Measurements from ENCODE around the gene TINCR.

TINCR gene

DNA sequence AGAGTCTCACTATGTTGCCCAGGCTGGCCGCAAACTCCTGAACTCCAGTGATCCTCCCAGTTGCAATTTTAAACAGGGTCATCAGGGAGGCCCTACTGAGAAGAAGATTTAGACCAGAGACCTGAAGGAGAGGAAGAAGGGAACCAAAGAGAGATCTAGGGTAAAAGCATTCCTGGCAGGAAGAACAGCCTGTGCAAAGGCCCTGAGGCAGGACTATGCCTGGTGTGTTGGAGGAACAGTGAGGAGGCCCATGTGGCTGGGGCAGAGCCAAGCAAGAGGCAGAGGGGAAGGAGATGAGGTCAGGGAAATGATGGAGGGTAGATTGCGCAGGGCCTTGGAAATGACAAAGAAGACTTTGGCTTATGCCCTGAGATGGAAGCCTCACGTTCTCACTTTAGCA lies 34.5 kb downstream of the TINCR start:
- Histone ChIP-seq H3K9ac (no peak overlapping the region), H3K79me2 (no peaks in the 10 kb centered on the region), H3K36me3 (ENCODE audit: control insufficient read depth, insufficient read depth, low read length) (no peaks in the 10 kb centered on the region), H3K4me3 (ENCODE audit: low read depth, low read length) (no peak overlapping the region), H2AFZ (no peak overlapping the region), H3K9me3 (ENCODE audit: control insufficient read depth, low read length) (no peaks in the 10 kb centered on the region), H3K4me2 (ENCODE audit: low read length) (no peak overlapping the region), H3K27ac (no peak overlapping the region), H3K4me1 (no peaks in the 10 kb centered on the region), H3K27me3 (ENCODE audit: control insufficient read depth, insufficient read depth, low read length) (no peaks in the 10 kb centered on the region)
- TF ChIP-seq, protein P1, sequence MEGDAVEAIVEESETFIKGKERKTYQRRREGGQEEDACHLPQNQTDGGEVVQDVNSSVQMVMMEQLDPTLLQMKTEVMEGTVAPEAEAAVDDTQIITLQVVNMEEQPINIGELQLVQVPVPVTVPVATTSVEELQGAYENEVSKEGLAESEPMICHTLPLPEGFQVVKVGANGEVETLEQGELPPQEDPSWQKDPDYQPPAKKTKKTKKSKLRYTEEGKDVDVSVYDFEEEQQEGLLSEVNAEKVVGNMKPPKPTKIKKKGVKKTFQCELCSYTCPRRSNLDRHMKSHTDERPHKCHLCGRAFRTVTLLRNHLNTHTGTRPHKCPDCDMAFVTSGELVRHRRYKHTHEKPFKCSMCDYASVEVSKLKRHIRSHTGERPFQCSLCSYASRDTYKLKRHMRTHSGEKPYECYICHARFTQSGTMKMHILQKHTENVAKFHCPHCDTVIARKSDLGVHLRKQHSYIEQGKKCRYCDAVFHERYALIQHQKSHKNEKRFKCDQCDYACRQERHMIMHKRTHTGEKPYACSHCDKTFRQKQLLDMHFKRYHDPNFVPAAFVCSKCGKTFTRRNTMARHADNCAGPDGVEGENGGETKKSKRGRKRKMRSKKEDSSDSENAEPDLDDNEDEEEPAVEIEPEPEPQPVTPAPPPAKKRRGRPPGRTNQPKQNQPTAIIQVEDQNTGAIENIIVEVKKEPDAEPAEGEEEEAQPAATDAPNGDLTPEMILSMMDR (IDR thresholded peaks at IDR 0.05) = no peak

DNA sequence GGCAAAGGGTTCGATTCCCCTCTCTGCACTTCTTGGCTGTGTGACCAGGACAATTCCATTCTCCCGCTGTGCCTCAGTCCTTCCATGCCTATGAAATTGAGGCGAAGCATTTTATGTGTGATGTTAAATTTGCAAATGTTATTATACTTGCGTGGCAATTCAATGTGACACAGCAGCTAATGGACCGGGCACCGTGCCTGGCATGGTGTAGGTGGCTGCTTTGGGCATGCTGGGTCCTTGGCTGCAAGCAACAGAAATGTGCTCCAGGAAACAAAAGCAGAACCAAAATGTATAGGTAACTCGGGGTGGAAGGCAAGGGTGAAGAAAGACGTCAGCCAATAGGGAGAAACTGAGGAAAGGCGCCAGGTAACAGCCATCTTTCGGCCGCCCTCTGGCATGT lies 37.1 kb downstream of the TINCR start:
- TF ChIP-seq, protein P1 (IDR thresholded peaks at IDR 0.05) = no peak

DNA sequence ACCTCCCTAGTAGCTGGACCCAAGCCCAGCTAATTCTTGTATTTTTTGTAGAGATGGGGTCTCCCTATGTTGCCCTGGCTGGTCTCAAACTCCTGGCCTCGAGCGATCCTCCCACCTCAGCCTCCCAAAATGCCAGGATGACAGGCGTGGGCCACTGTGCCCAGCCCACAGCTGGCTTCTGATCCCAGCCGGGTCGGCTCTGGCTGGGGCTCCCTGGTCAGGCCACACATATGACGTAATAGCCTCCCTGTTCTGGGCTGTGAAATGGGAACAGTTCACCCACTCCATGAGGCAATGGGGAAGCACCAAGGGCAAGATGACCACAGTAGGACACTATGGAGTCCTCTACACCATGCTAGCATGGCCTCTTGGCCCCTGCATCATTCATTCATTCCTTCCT lies 41.1 kb downstream of the TINCR start:
- TF ChIP-seq, protein P1 (IDR thresholded peaks at IDR 0.05) = no peak
- Histone ChIP-seq H3K27ac (no peak overlapping the region), H3K36me3 (ENCODE audit: control insufficient read depth, insufficient read depth, low read length) (no peaks in the 10 kb centered on the region), H3K27me3 (ENCODE audit: control insufficient read depth, insufficient read depth, low read length) (no peaks in the 10 kb centered on the region), H3K79me2 (no peaks in the 10 kb centered on the region), H3K4me1 (no peaks in the 10 kb centered on the region), H3K9me3 (ENCODE audit: control insufficient read depth, low read length) (no peaks in the 10 kb centered on the region), H3K4me3 (ENCODE audit: low read depth, low read length) (no peak overlapping the region), H3K4me2 (ENCODE audit: low read length) (no peak overlapping the region), H2AFZ (no peak overlapping the region), H3K9ac (no peak overlapping the region)

More for the DNA sequence above, 37.1 kb downstream of the TINCR start:
- Histone ChIP-seq H2AFZ (no peak overlapping the region), H3K27ac (no peak overlapping the region), H3K4me2 (ENCODE audit: low read length) (no peak overlapping the region), H3K9me3 (ENCODE audit: control insufficient read depth, low read length) (no peaks in the 10 kb centered on the region), H3K4me1 (no peaks in the 10 kb centered on the region), H3K27me3 (ENCODE audit: control insufficient read depth, insufficient read depth, low read length) (no peaks in the 10 kb centered on the region), H3K36me3 (ENCODE audit: control insufficient read depth, insufficient read depth, low read length) (no peaks in the 10 kb centered on the region), H3K79me2 (no peaks in the 10 kb centered on the region), H3K4me3 (ENCODE audit: low read depth, low read length) (no peak overlapping the region), H3K9ac (no peak overlapping the region)

DNA sequence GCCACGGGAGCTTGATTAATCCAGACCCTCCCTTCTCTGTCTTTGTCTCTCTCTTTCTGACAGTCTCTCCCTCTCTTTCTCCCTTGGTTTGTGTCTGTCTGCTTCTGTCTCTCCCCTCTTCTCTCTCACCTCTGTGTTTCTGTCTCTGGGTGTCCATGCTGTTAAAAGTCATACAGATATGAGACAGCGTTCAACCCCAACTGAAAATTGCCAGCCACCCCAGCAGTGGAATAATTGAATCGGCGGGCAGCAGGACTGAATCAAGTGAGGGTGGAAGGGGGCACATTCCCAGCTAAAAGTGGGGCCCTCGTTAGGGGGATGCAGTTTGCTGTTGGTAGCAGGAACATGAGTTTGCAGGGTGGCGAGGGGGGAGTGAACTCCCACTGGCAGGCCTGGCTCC lies 43.7 kb downstream of the TINCR start:
- H3K4me2 ChIP-seq (ENCODE audit: low read length) = no peak overlapping the region
- no peaks in the 10 kb centered on the region for H3K27me3 ChIP-seq (ENCODE audit: control insufficient read depth, insufficient read depth, low read length)
- no peaks in the 10 kb centered on the region for H3K79me2 ChIP-seq
- no peak overlapping the region for H3K27ac ChIP-seq
- H3K9me3 ChIP-seq (ENCODE audit: control insufficient read depth, low read length) = no peaks in the 10 kb centered on the region
- TF ChIP-seq, protein P1 (IDR thresholded peaks at IDR 0.05) = no peak
- no peak overlapping the region for H3K4me3 ChIP-seq (ENCODE audit: low read depth, low read length)
- no peaks in the 10 kb centered on the region for H3K36me3 ChIP-seq (ENCODE audit: control insufficient read depth, insufficient read depth, low read length)
- H3K9ac ChIP-seq = no peak overlapping the region
- H3K4me1 ChIP-seq = no peaks in the 10 kb centered on the region
- H2AFZ ChIP-seq = no peak overlapping the region

DNA sequence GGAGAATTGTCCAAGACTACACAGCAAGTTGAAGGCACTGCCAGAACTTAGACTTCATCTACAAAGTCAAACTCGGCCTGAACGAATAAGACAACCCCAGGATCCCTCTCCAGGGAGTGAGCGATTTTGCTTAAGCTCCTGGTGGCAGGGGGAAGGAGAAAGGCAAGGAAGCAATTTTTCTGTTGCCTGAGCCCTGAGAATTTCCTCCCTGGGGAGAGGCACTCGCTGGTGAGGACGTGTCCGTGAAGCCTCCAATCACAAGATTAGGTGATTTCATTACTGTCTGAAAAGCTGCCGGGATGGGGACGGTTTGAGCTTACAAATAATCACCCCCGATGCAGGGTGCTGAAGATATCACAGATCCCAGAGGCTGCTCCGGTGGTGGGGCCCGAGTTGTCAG lies 45.6 kb downstream of the TINCR start:
- Histone ChIP-seq H3K9ac (no peak overlapping the region), H3K4me2 (ENCODE audit: low read length) (no peak overlapping the region), H3K36me3 (ENCODE audit: control insufficient read depth, insufficient read depth, low read length) (no peaks in the 10 kb centered on the region), H3K27me3 (ENCODE audit: control insufficient read depth, insufficient read depth, low read length) (no peaks in the 10 kb centered on the region), H2AFZ (no peak overlapping the region), H3K79me2 (no peaks in the 10 kb centered on the region), H3K27ac (no peak overlapping the region), H3K9me3 (ENCODE audit: control insufficient read depth, low read length) (no peaks in the 10 kb centered on the region), H3K4me3 (ENCODE audit: low read depth, low read length) (no peak overlapping the region), H3K4me1 (no peaks in the 10 kb centered on the region)
- TF ChIP-seq, protein P1 (IDR thresholded peaks at IDR 0.05) = no peak

All from parathyroid adenoma (tissue), 2 donors.